ENCODE measurements around the gene MARVELD1. TPM values are rescaled to one million over a fixed set of nuclear protein-coding genes. Genes with fewer than 3 reads are reported as not detected.

MARVELD1 gene
- total and polyA plus RNA-seq, 2 of the 13 experiments (the other 11 are each of a cell fraction or from before 2014, with no cell fraction given), result not detected

DNA sequence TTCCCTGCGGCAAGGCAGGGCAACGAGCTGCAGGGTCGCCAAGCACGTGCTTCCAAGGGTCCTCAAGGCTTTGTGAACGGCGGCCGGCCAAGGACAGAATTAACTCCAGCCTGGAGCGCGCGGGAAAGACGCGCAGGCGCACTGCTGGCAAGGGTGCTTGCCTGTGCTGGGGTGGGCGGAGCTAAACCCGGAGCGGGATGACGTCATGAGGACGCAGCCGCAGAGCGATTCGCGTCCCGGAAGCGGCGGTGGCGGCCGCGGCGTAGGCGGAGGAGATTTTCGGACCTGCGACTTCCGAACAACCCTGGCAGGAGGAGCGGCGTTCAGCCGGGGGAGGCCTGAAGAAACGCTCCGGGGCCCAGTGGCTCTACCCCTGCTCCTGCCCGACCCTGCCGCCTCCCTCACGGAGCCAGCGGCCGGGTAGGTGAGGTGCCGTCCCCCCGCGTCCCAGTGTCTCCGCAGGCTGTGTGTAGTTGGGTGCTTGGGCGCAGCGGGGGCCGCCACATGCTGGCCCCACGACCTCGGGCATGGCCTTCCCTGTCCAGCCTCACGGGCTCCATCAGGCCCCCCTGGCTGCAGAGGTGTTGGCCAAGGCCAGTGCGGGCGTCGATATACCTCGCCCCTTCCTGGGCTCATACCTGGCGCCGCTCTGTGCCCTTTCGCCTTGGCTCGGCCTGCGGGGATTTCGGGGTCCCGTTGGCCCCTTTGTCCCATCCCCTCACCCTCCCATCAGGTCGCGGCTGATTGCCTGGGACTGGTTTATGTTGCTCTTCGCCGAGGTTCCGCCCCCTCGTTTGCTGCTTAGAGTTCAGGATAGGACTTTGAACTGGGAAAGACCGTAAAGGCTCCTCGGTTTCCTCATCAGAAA is 23.6 kb downstream of the MARVELD1 start, which contains the start of gene ZFYVE27 (continued):
- TF ChIP-seq, protein P1, sequence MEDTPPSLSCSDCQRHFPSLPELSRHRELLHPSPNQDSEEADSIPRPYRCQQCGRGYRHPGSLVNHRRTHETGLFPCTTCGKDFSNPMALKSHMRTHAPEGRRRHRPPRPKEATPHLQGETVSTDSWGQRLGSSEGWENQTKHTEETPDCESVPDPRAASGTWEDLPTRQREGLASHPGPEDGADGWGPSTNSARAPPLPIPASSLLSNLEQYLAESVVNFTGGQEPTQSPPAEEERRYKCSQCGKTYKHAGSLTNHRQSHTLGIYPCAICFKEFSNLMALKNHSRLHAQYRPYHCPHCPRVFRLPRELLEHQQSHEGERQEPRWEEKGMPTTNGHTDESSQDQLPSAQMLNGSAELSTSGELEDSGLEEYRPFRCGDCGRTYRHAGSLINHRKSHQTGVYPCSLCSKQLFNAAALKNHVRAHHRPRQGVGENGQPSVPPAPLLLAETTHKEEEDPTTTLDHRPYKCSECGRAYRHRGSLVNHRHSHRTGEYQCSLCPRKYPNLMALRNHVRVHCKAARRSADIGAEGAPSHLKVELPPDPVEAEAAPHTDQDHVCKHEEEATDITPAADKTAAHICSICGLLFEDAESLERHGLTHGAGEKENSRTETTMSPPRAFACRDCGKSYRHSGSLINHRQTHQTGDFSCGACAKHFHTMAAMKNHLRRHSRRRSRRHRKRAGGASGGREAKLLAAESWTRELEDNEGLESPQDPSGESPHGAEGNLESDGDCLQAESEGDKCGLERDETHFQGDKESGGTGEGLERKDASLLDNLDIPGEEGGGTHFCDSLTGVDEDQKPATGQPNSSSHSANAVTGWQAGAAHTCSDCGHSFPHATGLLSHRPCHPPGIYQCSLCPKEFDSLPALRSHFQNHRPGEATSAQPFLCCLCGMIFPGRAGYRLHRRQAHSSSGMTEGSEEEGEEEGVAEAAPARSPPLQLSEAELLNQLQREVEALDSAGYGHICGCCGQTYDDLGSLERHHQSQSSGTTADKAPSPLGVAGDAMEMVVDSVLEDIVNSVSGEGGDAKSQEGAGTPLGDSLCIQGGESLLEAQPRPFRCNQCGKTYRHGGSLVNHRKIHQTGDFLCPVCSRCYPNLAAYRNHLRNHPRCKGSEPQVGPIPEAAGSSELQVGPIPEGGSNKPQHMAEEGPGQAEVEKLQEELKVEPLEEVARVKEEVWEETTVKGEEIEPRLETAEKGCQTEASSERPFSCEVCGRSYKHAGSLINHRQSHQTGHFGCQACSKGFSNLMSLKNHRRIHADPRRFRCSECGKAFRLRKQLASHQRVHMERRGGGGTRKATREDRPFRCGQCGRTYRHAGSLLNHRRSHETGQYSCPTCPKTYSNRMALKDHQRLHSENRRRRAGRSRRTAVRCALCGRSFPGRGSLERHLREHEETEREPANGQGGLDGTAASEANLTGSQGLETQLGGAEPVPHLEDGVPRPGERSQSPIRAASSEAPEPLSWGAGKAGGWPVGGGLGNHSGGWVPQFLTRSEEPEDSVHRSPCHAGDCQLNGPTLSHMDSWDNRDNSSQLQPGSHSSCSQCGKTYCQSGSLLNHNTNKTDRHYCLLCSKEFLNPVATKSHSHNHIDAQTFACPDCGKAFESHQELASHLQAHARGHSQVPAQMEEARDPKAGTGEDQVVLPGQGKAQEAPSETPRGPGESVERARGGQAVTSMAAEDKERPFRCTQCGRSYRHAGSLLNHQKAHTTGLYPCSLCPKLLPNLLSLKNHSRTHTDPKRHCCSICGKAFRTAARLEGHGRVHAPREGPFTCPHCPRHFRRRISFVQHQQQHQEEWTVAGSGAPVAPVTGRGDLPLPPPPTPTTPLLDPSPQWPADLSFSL (CRISPR knock-in tag; IDR thresholded peaks at IDR 0.05), result no peak
- TF ChIP-seq ZNF710 (CRISPR knock-in tag; IDR thresholded peaks at IDR 0.05; ENCODE audit: borderline replicate concordance), result peak; percentile 43; the same call in 1 of the 2 replicates
- TF ChIP-seq ZBTB38 (CRISPR knock-in tag; IDR thresholded peaks at IDR 0.05), result peak; percentile 94
- TF ChIP-seq THYN1 (CRISPR knock-in tag; IDR thresholded peaks at IDR 0.05; ENCODE audit: borderline replicate concordance, low read depth), result no peak; the same call in 1 of the 2 replicates
- peak; percentile 69; the same call in 1 of the 2 replicates for TF ChIP-seq GATAD2A (CRISPR knock-in tag; IDR thresholded peaks at IDR 0.05)
- peak; percentile 99 for TF ChIP-seq ZSCAN5A (CRISPR knock-in tag; IDR thresholded peaks at IDR 0.05; ENCODE audit: borderline replicate concordance)
- peak; percentile 84 for TF ChIP-seq ZBTB21 (CRISPR knock-in tag; IDR thresholded peaks at IDR 0.05)
- no peak for TF ChIP-seq MNT (IDR thresholded peaks at IDR 0.05)
- TF ChIP-seq ZNF121 (CRISPR knock-in tag; IDR thresholded peaks at IDR 0.05), result peak; percentile 51
- TF ChIP-seq SP4 (CRISPR knock-in tag; IDR thresholded peaks at IDR 0.05), result peak; percentile 84
- TF ChIP-seq ZNF780A (CRISPR knock-in tag; IDR thresholded peaks at IDR 0.05), result peak; percentile 98
- TF ChIP-seq ZNF644 (CRISPR knock-in tag; IDR thresholded peaks at IDR 0.05; ENCODE audit: low read depth), result no peak
- peak; percentile 51 for TF ChIP-seq MED8 (CRISPR knock-in tag; IDR thresholded peaks at IDR 0.05; ENCODE audit: insufficient replicate concordance)
- TF ChIP-seq HMG20A (CRISPR knock-in tag; IDR thresholded peaks at IDR 0.05; ENCODE audit: borderline replicate concordance), result no peak
- peak; percentile 75; the same call in 1 of the 2 replicates for TF ChIP-seq NCOR1 (IDR thresholded peaks at IDR 0.05; ENCODE audit: borderline replicate concordance, low read length)
- TF ChIP-seq MTA3 (CRISPR knock-in tag; IDR thresholded peaks at IDR 0.05), result no peak
- TF ChIP-seq NFYC (CRISPR knock-in tag; IDR thresholded peaks at IDR 0.05), result peak; percentile 56
- TF ChIP-seq ZNF337 (CRISPR knock-in tag; IDR thresholded peaks at IDR 0.05; ENCODE audit: borderline replicate concordance, low read depth), result no peak

Data from HepG2 (cell line).